ENCODE results near the gene MCM8. TPM values are rescaled to one million over a fixed set of nuclear protein-coding genes. Genes with fewer than 3 reads are reported as not detected.

MCM8 gene
- total RNA-seq, 1 donor from 2014 or later = 9.1 TPM

DNA sequence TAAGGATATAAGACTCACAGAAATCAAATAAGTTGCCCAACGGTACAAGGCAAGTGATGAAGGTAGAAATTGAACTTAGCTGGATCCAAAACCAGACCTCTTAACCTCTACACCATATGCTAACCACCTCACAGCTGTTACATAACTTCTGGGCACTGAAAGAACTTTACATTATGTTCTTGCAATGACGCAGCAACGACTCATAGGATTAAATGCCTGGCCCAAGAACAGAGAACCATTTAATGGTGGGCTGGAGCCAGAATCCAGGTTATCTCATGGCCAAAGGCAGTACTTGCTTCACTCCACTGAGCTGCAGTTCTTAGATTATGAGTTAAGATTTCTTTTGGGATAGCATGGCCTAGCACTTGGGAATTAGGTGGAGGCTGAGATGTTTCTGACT is 4.5 kb upstream of the MCM8 start:
- DNase-seq (ENCODE audit: low read depth, low spot score) = no peak

DNA sequence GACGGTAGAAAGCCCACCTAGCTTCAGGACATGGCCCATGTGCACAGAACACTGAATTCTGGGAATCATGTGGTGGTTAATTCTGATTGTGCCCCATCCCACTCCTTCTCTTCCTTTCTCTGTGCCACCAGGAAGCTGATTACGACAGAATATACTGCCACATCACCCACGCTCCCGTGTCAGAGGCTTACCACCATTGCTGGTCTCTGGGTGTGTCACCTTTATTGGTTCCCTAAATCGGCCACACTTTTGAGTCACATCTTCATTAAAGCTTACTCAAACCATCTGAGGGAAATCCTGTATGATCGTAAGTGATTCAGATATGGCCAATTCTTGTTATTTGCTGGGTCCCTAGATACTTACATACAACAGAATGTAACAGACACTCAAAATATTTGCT is 3.2 kb upstream of the MCM8 start:
- no peak for DNase-seq (ENCODE audit: low read depth, low spot score)

DNA sequence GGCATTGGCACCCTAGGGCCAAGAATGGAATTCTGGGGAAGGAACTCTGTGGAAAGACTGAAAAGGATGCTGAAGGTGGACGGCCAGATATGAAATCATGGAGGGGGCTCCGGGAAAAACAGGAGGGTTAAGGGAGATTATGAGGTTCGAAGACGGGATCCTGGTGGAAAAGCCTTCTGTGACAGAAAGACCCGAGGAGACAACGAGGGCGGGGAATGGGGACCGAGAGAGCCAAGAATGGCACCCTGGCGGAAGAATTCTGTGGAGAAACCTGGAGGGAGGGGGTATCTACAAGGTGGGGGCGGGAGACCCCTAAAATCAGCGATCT is 545 bp upstream of the MCM8 start:
- DNase-seq (ENCODE audit: low read depth, low spot score) = no peak

DNA sequence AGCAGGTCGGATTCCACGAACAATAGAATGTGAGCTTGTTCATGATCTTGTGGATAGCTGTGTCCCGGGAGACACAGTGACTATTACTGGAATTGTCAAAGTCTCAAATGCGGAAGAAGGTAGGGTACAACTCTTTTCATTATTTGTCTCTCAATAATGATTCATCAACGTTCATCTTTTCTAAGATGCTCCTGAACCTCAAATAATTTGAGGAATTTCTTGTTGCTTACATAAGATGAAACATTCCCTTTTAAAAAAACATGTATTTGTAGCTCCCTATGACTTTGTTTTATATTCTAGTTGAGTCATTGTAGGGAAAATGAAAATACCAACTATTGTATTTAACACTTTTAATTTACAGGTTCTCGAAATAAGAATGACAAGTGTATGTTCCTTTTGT is 17.0 kb downstream of the MCM8 start:
- no peak for DNase-seq (ENCODE audit: low read depth, low spot score)

DNA sequence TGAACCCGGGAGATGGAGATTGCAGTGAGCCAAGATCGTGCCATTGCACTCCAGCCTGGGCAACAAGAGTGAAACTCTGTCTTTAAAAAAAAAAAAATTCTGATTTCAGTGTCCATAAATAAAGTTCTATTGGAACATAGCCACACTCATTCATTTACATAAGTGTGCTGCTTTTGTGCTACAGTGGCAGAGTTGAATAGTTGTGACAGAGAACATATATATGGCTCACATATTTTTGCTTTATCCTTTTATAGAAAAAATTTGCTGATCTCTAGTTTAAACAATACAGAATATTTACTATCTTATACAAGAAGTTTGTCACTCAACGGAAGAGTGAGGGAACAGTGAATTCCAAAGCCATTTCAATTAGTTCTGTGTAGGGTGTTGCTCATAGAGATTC is 18.0 kb downstream of the MCM8 start:
- no peak for DNase-seq (ENCODE audit: low read depth, low spot score)

DNA sequence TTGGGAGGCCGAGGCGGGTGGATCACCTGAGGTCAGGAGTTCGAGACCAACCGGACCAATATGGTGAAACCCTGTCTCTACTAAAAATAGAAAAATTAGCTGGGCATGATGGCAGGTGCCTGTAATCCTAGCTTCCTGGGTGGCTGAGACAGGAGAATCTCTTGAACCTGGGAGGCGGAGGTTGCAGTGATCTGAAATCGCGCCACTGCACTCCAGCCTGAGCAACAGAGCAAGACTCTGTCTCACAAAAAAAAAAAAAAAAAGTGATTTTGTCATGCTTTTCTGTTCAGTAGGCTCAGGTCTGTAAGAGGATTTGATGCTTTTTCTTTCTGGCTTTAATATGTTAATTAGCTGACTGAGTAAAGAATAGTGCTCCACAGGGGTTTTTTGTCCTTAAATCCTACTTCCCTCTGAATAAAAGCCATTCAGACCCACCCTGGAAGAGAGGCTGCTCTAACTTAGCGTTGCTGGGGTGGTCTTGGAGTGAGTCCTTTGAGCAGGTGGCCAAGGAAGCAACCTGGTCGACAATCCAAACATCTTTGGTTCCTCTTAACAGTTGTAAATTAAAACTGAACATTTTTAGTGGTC is 19.0 kb downstream of the MCM8 start:
- no peak for DNase-seq (ENCODE audit: low read depth, low spot score)

DNA sequence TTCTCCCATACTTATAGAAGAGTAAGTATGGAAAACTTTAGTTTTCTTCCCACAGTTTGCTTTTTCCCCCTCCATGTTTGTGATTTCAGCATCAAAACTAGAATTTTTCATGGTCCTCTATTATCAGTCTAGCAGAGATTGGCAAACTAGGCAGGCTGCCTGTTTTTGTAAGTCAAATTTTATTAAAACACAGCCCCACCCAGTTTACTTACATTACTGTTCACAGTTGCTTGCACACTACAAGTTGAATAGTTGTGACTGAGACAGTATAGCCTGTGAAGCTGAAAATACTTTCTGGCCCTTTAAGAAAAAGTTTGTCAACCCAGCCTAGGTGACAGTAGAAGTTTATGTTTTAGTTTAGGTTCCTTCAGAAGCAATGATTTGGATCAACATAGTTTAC is 19.5 kb downstream of the MCM8 start:
- DNase-seq (ENCODE audit: low read depth, low spot score) = no peak

DNA sequence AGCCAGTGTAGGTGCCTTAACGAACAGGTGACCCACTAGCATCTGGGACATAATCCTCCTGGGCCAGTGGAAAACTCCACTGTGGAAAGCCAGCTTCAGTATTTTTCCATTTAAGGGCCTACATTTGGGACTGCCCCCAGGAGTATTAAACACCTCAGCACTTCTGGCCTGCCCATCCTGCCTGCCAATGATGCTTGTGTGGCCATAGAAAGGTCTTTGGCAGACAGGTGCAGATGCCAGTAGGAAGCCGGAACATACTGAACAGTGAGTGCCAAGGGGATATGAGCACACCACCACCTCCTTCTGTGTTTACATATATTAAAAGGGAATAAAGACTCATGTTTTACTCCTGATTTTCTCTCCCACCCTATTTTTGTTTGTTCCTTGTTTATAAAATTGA is 19.9 kb downstream of the MCM8 start:
- DNase-seq (ENCODE audit: low read depth, low spot score) = no peak

DNA sequence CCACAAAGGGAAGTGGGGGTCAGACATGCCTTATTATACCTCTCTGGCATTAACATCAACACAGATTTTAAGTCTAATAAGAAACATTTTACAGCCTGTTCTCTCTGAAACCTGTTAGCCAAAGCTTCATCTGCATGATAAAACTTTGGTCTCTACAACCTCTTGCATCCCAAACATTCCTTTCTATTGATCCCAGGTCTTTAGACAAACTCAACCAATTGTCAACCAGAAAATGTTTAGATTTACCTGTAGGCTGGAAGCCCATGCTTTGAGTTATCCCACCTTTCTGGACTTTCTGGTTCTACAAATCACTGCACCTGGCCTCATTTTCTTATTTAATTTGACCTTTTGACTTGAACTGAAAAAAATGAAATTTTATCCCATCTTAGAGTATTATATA is 20.8 kb downstream of the MCM8 start:
- DNase-seq (ENCODE audit: low read depth, low spot score) = no peak

DNA sequence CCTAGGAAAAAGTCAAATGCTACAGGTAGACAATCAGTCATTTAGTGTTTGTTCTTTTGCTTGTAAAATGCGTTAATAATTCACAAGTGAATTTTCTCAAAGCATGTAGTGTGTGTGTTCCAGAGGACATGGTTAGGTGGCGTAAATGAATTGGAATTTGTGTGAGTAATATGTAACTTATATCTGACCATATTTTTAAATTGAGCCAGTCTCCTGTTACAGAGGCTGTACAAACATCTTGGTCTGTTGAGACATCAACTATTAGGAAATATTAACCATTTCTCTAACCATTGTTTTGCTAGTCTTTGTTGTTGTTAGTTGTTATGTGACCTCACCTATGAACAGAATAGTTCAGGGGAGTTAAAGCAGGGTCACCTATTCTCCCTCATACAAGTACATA is 22.7 kb downstream of the MCM8 start:
- no peak for DNase-seq (ENCODE audit: low read depth, low spot score)

DNA sequence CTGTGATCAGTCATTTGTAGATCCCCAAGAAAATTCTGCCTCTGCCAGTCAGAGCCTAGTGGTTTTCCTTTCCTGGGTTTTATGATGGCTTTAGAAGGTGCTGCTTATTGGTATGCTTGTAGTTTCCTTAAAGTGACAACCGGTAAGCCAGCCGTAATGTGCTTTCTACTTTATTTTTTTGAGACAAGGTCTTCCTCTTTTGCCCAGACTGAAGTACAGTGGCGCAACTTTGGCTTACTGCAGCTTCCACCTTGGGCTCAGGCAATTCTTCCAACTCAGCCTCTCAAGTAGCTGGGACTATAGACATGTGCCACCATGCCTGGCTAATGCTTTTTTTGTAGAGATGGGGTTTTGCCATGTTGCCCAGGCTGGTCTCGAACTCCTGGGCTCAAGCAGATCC is 23.5 kb downstream of the MCM8 start:
- no peak for DNase-seq (ENCODE audit: low read depth, low spot score)

DNA sequence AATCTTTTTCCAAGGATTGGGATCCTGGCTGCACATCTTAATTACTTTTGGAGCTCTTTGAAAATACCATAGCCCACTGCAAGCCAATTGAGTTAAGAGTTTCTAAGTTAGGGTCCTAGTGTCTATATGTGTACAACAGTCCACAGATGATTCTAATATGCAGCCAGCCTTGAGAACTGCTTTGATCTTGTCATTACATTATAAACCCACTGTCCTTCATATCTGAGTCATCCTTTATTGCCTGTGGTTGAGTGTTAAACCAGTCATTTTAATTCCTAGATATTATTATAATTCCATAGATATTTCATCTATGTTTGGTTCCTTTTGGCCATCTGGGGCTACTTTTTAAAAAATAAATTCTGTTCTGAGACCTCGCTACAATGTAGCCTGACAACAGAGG is 24.1 kb downstream of the MCM8 start:
- DNase-seq (ENCODE audit: low read depth, low spot score) = no peak

DNA sequence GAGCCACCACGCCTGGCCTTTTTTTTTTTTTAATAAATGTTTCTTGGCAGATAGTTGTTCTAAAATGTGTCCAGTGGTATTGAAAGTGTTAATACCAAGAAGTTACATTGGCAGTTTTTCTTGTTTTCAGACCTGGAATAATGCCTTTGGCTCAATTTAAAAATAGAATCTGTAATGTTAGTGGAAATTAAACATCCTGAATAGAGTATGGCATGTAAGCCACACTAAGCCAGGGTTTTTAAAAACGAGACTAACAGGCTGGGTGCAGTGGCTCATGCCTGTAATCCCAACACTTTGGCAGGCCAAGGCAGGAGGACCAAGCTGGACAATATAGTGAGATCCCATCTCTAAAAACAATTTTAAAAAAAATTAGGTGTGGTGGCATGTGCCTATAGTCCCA is 25.3 kb downstream of the MCM8 start:
- DNase-seq (ENCODE audit: low read depth, low spot score) = no peak

DNA sequence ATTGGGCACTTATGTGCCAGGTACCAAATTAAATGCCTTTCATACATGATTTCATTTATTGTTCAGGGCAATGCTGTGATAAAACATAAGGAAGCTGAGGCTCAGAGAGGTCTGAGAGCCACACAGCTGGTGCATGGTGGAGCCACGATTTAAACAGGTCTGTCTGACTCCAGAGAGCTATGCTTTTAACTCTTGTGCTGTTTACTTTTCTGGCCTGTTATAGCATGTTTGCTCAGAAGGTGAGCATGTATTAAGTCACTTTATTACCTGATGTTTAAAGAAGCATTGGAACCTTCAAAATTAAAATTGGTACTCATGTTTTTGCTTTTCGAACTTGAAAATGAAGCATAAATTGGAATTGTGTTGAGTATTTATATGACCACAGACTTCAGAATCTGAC is 26.8 kb downstream of the MCM8 start:
- DNase-seq (ENCODE audit: low read depth, low spot score) = no peak

DNA sequence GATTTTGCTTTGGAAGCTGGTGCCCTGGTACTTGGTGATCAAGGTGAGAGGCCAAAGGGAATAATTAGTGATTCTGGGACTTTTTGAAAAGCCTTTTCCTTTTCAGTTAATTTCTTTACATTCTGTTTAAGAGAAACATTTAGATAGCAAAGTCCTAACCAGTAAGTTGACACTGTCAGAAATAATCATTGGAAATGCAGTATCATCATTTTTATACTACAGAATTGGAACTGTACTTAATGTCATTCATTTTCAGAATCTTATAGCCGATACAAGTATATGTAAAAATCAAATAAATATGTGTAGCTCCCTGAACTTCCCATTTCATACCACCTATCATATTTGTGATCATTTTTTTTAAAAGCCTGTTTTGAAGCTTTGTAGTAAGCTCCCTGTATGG is 27.5 kb downstream of the MCM8 start:
- no peak for DNase-seq (ENCODE audit: low read depth, low spot score)

DNA sequence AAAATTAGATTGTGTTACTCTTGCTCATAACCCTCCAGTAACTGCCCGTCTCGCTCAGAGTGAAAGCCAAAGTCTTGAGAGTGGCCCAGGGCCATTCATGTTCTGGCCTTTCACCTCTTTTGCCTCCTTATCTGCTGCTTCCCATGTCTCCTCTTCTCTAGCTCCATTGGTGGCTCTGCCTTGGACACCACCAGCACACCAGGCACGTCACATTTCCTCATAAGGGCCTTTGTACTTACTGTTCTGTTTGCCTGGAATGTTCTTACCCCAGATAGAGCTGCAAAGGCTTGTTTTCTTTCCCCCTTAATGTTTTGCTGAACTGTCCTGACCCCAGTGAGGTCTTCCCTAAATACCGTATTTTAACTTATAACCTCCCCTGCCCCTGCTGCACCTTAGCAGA is 29.3 kb downstream of the MCM8 start:
- no peak for DNase-seq (ENCODE audit: low read depth, low spot score)

DNA sequence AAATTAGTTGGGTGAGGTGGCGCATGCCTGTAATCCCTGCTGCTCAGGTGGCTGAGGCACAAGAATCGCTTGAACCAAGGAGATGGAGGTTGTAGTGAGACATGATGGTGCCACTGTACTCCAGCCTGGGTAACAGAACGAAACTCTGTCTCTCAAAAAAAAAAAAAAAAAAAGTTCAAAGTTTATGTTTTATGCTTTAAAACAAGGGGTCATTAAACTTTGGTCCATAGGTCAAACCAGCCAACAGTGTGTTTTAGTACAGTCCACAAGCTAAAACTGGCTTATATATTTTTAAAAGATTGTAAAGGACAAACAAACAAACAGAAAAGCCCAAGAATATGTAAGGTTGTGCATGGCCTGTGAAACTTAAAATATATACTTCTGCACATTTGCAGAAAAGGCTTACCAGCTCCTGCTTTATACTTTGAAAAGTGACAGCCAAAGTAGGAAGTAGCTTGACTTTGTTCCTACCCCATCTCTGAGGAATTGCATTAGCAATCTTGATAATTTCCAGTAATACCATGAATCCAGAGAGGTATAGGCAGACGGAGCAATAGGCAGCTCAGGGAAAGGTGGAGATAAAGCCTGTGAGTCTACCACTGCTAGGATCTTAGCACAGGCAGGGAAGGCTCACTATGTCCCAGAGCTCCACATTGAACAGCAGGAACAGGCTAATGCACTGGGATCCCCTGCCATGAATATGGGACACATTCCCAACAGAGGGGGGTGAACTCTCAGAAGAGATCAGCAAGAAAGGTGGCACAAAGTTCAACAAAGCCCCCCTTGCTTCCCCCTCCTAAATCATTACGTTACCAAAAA is 30.5 kb downstream of the MCM8 start:
- no peak for DNase-seq (ENCODE audit: low read depth, low spot score)

DNA sequence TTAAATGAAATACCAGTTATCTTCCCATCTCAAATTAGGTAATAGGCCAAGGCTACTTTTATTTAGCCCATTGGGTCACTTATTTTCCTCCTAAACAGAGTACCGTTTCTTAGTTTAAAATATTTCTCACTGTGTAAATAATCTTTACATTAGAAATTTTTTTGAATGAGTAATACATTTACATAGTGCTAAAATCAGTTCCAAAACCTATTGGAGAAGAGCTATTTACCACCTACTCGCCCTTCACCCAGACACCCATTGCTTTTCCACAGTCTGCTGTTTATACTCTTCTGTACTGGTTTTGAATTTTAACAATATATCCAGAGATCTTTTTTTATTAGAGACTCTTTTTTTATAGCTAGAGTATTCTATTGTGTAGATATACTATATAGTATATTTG is 36.9 kb downstream of the MCM8 start:
- DNase-seq (ENCODE audit: low read depth, low spot score) = no peak

DNA sequence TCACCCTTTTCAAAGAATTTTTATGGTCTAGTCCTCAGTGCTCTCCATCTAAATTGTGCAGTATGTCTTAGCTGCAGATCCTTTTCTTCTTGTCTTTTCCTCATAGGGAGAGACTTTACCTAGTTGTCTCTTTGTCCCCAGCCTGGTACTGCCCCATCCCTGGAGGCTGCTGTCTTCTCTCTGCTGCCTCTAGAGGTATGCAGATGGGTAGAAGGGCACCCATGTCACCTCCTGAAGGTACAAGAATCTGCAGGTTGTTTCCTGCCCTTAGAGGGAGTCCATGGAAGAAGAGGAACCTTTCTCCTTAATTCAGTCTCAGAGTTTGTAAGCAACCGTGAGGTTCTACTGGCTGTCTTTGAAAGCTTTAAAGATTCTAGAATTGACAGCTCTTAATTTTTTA is 39.1 kb downstream of the MCM8 start:
- no peak for DNase-seq (ENCODE audit: low read depth, low spot score)

DNA sequence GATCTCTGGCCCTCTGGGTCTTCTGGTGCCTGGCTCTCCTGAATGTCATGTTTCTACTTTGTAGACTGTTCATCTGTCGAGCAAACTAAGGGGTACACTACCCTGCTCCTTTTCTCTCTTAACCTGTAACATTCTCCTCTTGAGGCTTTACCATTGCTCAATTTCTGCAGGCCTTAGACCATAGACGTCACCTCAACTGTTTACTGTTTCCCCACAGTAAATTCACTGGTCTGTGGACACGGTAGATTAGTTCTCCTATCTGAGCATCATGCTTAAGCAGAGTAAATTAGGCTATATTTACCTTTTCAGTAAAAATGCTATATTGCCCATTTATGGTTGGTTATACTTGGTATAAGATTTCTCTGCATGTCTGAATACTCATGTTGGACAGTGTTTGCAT is 40.5 kb downstream of the MCM8 start:
- no peak for DNase-seq (ENCODE audit: low read depth, low spot score)

DNA sequence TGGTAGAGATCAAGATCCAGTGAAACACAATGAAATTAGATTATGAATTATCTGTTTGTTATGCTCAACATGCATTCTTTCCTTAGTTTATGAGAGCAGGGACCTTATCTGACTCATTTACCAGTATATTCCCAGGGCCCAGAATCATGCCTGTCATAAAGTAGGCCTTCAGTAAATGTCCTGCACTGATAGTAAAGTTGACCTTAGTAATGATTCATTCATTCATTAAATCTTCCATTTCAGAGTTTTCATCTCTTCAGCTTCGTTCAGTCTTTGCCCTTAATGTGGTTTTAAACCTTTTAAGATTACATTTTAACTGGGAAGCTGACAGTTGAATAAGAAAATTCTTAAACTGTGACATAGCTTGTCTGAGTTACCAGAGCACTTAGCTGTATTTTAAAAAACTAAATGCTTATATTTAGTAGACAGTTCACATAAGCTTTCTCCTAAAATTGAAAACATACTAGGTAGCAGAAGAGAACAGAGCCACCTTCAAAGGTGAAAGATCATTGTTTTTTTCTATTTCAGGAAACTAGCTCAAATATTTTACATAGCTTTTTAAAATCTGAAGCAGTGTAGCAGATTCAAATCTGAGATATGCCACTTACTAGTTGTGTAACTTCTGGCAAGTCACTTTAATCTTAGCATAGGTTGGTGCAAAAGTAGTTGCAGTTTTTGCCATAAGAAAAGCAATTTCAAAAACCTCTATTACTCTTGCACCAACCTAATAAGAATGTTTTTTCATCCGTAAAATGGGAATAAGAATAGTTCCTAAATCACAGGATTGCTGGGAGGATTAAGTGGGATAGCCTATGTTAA is 41.4 kb downstream of the MCM8 start:
- DNase-seq (ENCODE audit: low read depth, low spot score) = no peak

DNA sequence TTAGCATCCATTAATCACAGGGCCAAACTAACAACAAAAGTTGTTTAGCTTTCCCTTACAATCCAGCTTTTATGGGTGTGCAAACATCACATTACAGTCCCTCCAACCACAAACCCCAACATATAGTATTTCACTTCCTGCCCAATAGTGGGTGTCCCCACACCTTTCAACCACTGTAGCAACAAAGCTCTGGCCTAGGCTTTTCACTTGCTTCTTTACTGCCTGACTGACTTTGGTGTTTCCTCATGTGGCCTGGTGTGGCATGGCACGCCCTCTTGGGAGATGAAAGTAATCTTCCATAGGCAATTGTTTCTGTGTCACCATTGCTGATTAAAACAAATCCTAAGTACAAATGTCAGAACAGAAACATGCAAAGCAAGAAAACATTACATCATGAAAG is 46.3 kb downstream of the MCM8 start:
- DNase-seq (ENCODE audit: low read depth, low spot score) = no peak

DNA sequence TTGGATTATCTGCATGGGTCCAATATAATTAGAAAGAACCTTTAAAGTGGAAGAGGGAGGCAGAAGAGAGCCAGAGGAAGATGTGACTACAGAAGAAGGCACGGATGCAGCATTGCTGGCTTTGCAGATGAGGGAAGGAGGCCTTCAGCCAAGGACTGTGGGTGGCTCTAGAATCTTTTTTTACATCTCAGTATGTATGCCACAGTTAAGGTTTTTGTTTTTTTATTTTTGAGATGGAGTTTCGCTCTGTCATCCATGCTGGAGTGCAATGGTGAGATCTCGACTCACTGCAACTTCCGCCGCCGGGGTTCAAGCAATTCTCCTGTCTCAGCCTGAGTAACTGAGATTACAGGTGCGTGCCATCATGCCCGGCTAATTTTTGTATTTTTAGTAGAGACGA is 49.3 kb downstream of the MCM8 start:
- no peak for DNase-seq (ENCODE audit: low read depth, low spot score)
